ENCODE data around the gene AKR1B15. TPM values are rescaled to one million over a fixed set of nuclear protein-coding genes. Genes with fewer than 3 reads are reported as not detected.

The AKR1B15 gene
- total RNA-seq, 1 experiment from 2014 or later: not detected

DNA sequence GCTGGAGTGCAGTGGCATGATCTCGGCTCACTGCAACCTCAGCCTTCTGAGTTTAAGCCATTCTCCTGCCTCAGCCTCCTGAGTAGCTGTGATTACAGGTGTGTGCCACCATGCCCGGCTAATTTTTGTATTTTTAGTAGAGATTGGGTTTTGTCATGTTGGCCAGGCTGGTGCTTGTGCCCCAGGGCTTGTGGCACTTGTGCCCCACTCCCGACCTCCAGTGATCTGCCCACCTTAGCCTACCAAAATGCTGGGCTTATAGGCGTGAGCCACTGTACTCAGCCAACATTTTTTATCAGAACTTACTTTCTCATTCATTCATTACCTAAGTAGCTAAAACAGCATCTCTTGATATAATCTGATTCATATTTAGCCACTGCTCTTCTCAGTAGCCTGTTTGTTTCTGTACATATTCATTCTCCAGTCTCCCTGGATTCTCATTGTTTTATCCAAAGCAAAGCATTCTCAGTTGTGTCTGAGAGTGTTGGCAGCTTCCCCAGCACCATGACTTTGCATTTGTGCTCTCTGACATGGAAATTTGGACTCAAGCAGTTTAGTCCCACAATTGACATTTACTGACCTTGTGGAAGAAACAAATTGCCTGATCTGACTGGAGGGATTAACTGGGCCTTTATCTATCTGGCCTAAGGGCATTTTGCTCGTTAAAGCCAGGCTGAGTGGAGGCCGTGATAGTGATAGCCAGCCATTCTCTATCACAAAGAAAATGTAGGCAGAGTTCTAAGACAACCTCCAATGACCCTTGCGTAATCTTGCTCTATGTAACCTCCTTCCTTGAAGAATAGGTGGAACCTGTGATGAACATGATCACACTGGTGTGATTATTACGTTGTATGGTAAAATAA lies 44.9 kb downstream of the AKR1B15 start:
- Histone ChIP-seq H3K4me2 (ENCODE audit: low read length) (no peak overlapping the region), H3K9me2 (ENCODE audit: insufficient read depth) (no peaks in the 10 kb centered on the region), H3K27me3 (ENCODE audit: insufficient read depth, low read length) (no peaks in the 10 kb centered on the region), H3K4me1 (ENCODE audit: control insufficient read depth in 1 of 2, insufficient read depth in 2 of 2, low read length in 2 of 2) (peaks cover 0 to 5% of the 10 kb centered on the region in 2 experiments; a peak in 1 of 4 replicates), H3K4me3 (replicated peaks in 1 of 2; ENCODE audit: low read depth in 1 of 2, low read length in 2 of 2) (no peak overlapping the region), H3K36me3 (ENCODE audit: control insufficient read depth in 1 of 2, insufficient read depth in 2 of 2, low read length in 2 of 2) (no peaks in the 10 kb centered on the region), H4K20me1 (ENCODE audit: insufficient read depth) (no peaks in the 10 kb centered on the region), H3K9me3 (ENCODE audit: control insufficient read depth in 1 of 2, insufficient read depth in 1 of 2, low read depth in 1 of 2, low read length in 2 of 2) (peaks cover 0 to 4% of the 10 kb centered on the region in 2 experiments; a peak in 1 of 4 replicates), H3K27ac (ENCODE audit: low read depth, low read length) (no peak overlapping the region), H3K9ac (ENCODE audit: low read length) (no peak overlapping the region), H3K79me2 (ENCODE audit: insufficient read depth, low read length) (no peaks in the 10 kb centered on the region), H2AFZ (ENCODE audit: low read depth, low read length, poor library complexity, severe bottlenecking) (no peak overlapping the region)
- RAD21 ChIA-PET (ENCODE audit: low non-redundant PET in 1 of 2, low total read pairs in 2 of 2, uncharacterized antibody in 2 of 2, unreplicated experiment in 2 of 2): no interaction called here
- DNase-seq (ENCODE audit: low read depth, low spot score) (no peak), ATAC-seq (no peak)
- no TSS peak for BruUV-seq (replicated peaks)
- intact Hi-C loops (cut with micrococcal nuclease): no loop called here
- TF ChIP-seq TCF7L2 (IDR thresholded peaks at IDR 0.05; ENCODE audit: borderline replicate concordance, extremely low read depth, insufficient read depth, insufficient read length) (peak; percentile 43), ZNF274 (IDR thresholded peaks at IDR 0.05; ENCODE audit: low read depth, low read length) (no peak), CEBPB (IDR thresholded peaks at IDR 0.05; ENCODE audit: low read depth) (peak; percentile 34; the same call in 1 of the 2 replicates)
- POLR2A ChIA-PET: no interaction called here
- CTCF ChIA-PET: no interaction called here

DNA sequence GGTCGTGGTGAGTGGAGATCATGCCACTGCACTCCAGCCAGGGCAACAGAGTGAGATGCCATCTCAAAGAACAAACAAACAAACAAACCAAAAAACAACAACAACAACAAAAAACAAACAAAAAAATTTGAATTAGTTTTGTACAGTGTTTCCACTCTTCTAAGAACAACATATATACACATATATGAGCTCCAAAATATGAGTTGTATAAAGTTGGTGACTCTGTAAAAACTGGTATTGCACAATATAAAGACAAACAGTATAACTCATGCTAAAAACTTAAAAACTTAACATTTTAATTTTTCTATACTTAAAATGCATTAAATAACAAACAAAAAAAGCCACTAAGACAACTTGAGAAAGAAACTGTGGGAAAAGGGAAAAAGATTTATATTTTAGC lies 46.0 kb downstream of the AKR1B15 start:
- POLR2A ChIA-PET: no interaction called here
- intact Hi-C loops (cut with micrococcal nuclease): no loop called here

More for the DNA sequence above, 46.0 kb downstream of the AKR1B15 start:
- no peak for DNase-seq (ENCODE audit: low read depth, low spot score)
- H3K27ac ChIP-seq (ENCODE audit: low read depth, low read length): no peak overlapping the region
- no peak overlapping the region for H2AFZ ChIP-seq (ENCODE audit: low read depth, low read length, poor library complexity, severe bottlenecking)
- H3K9me3 ChIP-seq (ENCODE audit: control insufficient read depth in 1 of 2, insufficient read depth in 1 of 2, low read depth in 1 of 2, low read length in 2 of 2): peaks cover 0 to 4% of the 10 kb centered on the region in 2 experiments; a peak in 1 of 4 replicates
- no peaks in the 10 kb centered on the region for H3K9me2 ChIP-seq (ENCODE audit: insufficient read depth)
- H3K4me2 ChIP-seq (ENCODE audit: low read length): no peak overlapping the region
- no peaks in the 10 kb centered on the region for H4K20me1 ChIP-seq (ENCODE audit: insufficient read depth)
- TF ChIP-seq SIN3A (IDR thresholded peaks at IDR 0.05; ENCODE audit: low read depth) (no peak), CEBPB (IDR thresholded peaks at IDR 0.05; ENCODE audit: low read depth) (0 out of 2 replicates have a peak, but pooled peaks have one; percentile 7)
- no peaks in the 10 kb centered on the region for H3K36me3 ChIP-seq (ENCODE audit: control insufficient read depth in 1 of 2, insufficient read depth in 2 of 2, low read length in 2 of 2)
- peaks cover 0 to 5% of the 10 kb centered on the region in 2 experiments; a peak in 1 of 4 replicates for H3K4me1 ChIP-seq (ENCODE audit: control insufficient read depth in 1 of 2, insufficient read depth in 2 of 2, low read length in 2 of 2)
- H3K4me3 ChIP-seq (replicated peaks in 1 of 2; ENCODE audit: low read depth in 1 of 2, low read length in 2 of 2): no peak overlapping the region
- no peaks in the 10 kb centered on the region for H3K27me3 ChIP-seq (ENCODE audit: insufficient read depth, low read length)
- H3K9ac ChIP-seq (ENCODE audit: low read length): no peak overlapping the region
- ChIA-PET CTCF (no interaction called here), RAD21 (ENCODE audit: low non-redundant PET in 1 of 2, low total read pairs in 2 of 2, uncharacterized antibody in 2 of 2, unreplicated experiment in 2 of 2) (no interaction called here)
- no peaks in the 10 kb centered on the region for H3K79me2 ChIP-seq (ENCODE audit: insufficient read depth, low read length)
- no TSS peak for BruUV-seq (replicated peaks)
- ATAC-seq: no peak
